Keratinocyte (primary cell): Measurements from ENCODE around the gene AGTRAP. TPM values are rescaled to one million over a fixed set of nuclear protein-coding genes. Genes with fewer than 3 reads are reported as not detected.

Source experiments
- DNase-seq: peaks from one replicate; pipeline ENCODE4 v3.0.0-alpha.2; 2011; ENCODE audit warnings: low read depth, missing footprints, low spot score
- FAIRE-seq: peaks from 2 replicates; lab custom pipeline; 2011; peaks lifted over from hg19 to GRCh38; lab: Jason Lieb, UNC
- H2AFZ ChIP-seq: 2 replicates; pipeline ENCODE4 v1.6.0; 2012; ENCODE audit warnings: low read length, control low read depth, inconsistent platforms; ENCODE audit not compliant: control insufficient read depth
- H3K27ac ChIP-seq: 2 replicates; pipeline ENCODE4 v1.5.1; 2011; ENCODE audit warnings: low read length; ENCODE audit not compliant: control insufficient read depth, insufficient read depth
- H3K27me3 ChIP-seq: 3 replicates; pipeline ENCODE4 v1.6.0; 2011; ENCODE audit warnings: low read length; ENCODE audit not compliant: control insufficient read depth, insufficient read depth; ENCODE audit errors: extremely low read depth
- H3K36me3 ChIP-seq, 2 experiments: 2 replicates in 1 of 2; 3 replicates in 1 of 2; pipeline ENCODE4 v1.5.1; 2011; ENCODE audit warnings: low read length in 2 of 2, mild to moderate bottlenecking in 1 of 2; ENCODE audit not compliant: control insufficient read depth in 2 of 2, insufficient read depth in 2 of 2; ENCODE audit errors: extremely low read depth in 1 of 2
- H3K4me1 ChIP-seq: 3 replicates; pipeline ENCODE4 v1.5.1; 2011; ENCODE audit warnings: low read length; ENCODE audit not compliant: control insufficient read depth, insufficient read depth; ENCODE audit errors: extremely low read depth
- H3K4me2 ChIP-seq: 3 replicates; pipeline ENCODE4 v1.6.0; 2011; ENCODE audit warnings: low read depth, low read length; ENCODE audit not compliant: control insufficient read depth, insufficient read depth; ENCODE audit errors: extremely low read depth
- H3K4me3 ChIP-seq, 3 experiments: fragments of 200-600 bp in 1 of 3; sonication (generic) in 1 of 3; 2 replicates in 2 of 3; 3 replicates in 1 of 3; pipeline ENCODE4 v1.5.1; 2011 to 2016; ENCODE audit warnings: low read length in 3 of 3, mild to moderate bottlenecking in 3 of 3, control low read depth in 2 of 3, inconsistent platforms in 1 of 3, low read depth in 1 of 3, mixed read lengths in 1 of 3, mixed run types in 1 of 3, moderate library complexity in 1 of 3; ENCODE audit not compliant: control insufficient read depth in 2 of 3, insufficient read depth in 2 of 3; ENCODE audit errors: extremely low read depth in 1 of 3
- H3K79me2 ChIP-seq: 2 replicates; pipeline ENCODE4 v1.6.0; 2012; ENCODE audit warnings: low read length; ENCODE audit not compliant: control insufficient read depth, insufficient read depth
- H3K9ac ChIP-seq: 3 replicates; pipeline ENCODE4 v1.6.0; 2011; ENCODE audit warnings: low read length; ENCODE audit not compliant: control insufficient read depth, insufficient read depth; ENCODE audit errors: extremely low read depth
- H3K9me1 ChIP-seq: 3 replicates; pipeline ENCODE4 v1.6.0; 2011; ENCODE audit warnings: low read length; ENCODE audit not compliant: control insufficient read depth, insufficient read depth; ENCODE audit errors: extremely low read depth
- H3K9me3 ChIP-seq: 2 replicates; pipeline ENCODE4 v1.5.1; 2012; ENCODE audit warnings: low read depth, low read length; ENCODE audit not compliant: control insufficient read depth
- H4K20me1 ChIP-seq: 3 replicates; pipeline ENCODE4 v1.6.0; 2011; ENCODE audit warnings: low read length; ENCODE audit not compliant: control insufficient read depth, insufficient read depth; ENCODE audit errors: extremely low read depth
- EZH2 ChIP-seq: IDR thresholded peaks from one replicate; pipeline ENCODE4 v1.6.1; 2012; ENCODE audit warnings: inconsistent platforms, mild to moderate bottlenecking, low read length, moderate library complexity
- dilution Hi-C: fragments of 300-500 bp; cut with MboI; formaldehyde crosslinking; loops from one replicate; pipeline ENCODE4 v1.7.0; 2020; ENCODE audit warnings: low sequenced_read_pairs; ENCODE audit not compliant: extremely low pct_ligation_motif_present
- polyA plus RNA-seq, 5 experiments: library from polyadenylated mRNA; depleted of rRNA in 3 of 5; stranded (reverse) in 3 of 5; stranded (forward) in 1 of 5; unstranded in 1 of 5; fragments of >200 nt; gene quantifications; 1 replicate in 1 of 5; 2 replicates in 3 of 5; 3 replicates in 1 of 5; pipeline versions ENCODE4 v1.2.1 to v1.2.3, GENCODE V29; 2011 to 2012; ENCODE audit warnings: missing spikeins in 2 of 5, low read depth in 1 of 5, low replicate concordance in 1 of 5
- TF ChIP-seq, protein P1 (sequence below), 3 experiments: IDR thresholded peaks in 1 of 3; conservative IDR thresholded peaks in 1 of 3; optimal IDR thresholded peaks in 1 of 3; 2 replicates in 2 of 3; 3 replicates in 1 of 3; pipeline versions ENCODE3 to v1.5.1; 2011; ENCODE audit warnings: low read length in 3 of 3, mild to moderate bottlenecking in 3 of 3, moderate library complexity in 2 of 3, control low read depth in 1 of 3, inconsistent platforms in 1 of 3; ENCODE audit not compliant: insufficient read depth in 2 of 3; ENCODE audit errors: extremely low read depth in 1 of 3

The AGTRAP gene
- polyA plus RNA-seq, 1 donor (not counting 4 experiments of a cell fraction or from before 2014, with no cell fraction given): 36.7 TPM

DNA sequence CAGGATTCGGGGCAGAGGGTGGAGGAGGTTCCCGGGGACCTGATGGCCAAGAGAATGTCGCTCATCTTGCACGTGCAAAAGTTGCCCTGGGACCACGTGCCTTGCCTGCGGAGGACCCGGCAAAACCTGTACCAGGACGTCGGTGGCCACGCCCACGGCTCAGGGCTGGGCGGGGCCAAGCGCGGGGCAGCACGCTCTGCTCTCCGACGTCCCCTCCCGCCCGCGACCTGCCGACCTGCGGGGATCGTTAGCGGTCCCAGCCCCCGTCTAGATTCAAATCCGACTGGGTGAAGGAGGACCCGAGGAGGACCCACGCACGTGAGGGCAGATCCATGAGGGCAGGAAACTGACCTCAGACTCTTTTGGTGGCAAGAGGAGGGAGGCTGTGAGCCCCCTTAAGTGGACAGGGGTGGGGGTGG, 26.1 kb downstream of the AGTRAP start, which contains the start of gene C1orf167:
TSS of gene C1orf167 (plus strand) at position 206 of the 419 bp plus-strand sequence. CDS start 2,208 bp downstream, outside the sequence.
- Histone ChIP-seq H3K36me3 (no peaks in the 10 kb centered on the region), H3K9ac (no peak within 1 kb of the TSS), H3K9me1 (no peaks in the 10 kb centered on the region), H3K79me2 (no peaks in the 10 kb centered on the region), H3K4me1 (no peaks in the 10 kb centered on the region), H3K27ac (no peak within 1 kb of the TSS), H3K27me3 (peaks cover 9% of the 10 kb centered on the region), H2AFZ (no peak within 1 kb of the TSS), H3K4me3 (no peak within 1 kb of the TSS), H3K9me3 (no peaks in the 10 kb centered on the region), H4K20me1 (no peaks in the 10 kb centered on the region), H3K4me2 (no peak within 1 kb of the TSS)
- FAIRE-seq (no peak), DNase-seq (no peak)
- dilution Hi-C loops: no loop called here
- no peak for TF ChIP-seq EZH2
- TF ChIP-seq, protein P1, sequence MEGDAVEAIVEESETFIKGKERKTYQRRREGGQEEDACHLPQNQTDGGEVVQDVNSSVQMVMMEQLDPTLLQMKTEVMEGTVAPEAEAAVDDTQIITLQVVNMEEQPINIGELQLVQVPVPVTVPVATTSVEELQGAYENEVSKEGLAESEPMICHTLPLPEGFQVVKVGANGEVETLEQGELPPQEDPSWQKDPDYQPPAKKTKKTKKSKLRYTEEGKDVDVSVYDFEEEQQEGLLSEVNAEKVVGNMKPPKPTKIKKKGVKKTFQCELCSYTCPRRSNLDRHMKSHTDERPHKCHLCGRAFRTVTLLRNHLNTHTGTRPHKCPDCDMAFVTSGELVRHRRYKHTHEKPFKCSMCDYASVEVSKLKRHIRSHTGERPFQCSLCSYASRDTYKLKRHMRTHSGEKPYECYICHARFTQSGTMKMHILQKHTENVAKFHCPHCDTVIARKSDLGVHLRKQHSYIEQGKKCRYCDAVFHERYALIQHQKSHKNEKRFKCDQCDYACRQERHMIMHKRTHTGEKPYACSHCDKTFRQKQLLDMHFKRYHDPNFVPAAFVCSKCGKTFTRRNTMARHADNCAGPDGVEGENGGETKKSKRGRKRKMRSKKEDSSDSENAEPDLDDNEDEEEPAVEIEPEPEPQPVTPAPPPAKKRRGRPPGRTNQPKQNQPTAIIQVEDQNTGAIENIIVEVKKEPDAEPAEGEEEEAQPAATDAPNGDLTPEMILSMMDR (optimal IDR thresholded peaks at IDR 0.05 in 1 of 3, IDR thresholded peaks at IDR 0.05 in 1 of 3, conservative IDR thresholded peaks at IDR 0.05 in 1 of 3; ENCODE audit: extremely low read depth in 1 of 3, insufficient read depth in 2 of 3, low read length in 3 of 3): no peak

DNA sequence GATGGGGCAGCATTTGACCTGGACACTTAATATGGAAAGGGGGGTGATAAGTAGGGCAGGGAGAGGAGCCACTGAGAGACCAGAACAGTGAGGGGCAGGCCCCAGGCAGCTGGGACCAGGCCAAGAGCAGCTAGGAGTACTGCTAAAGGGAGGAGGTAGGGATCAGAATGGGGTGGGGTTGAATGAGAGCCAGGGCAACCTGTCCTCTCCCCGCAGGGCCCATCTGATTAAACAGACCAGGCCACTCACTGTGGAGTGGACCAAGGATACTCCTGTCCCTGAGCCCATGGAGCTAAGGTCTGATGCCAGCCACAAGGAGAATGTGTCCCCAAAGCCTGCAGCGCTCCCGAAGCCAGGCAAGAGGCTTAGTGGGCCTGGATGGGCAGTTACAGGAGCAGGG, 28.2 kb downstream of the AGTRAP start:
- H3K4me2 ChIP-seq: no peak overlapping the region
- H2AFZ ChIP-seq: no peak overlapping the region
- no peaks in the 10 kb centered on the region for H4K20me1 ChIP-seq
- dilution Hi-C loops: no loop called here
- no peaks in the 10 kb centered on the region for H3K9me1 ChIP-seq
- H3K36me3 ChIP-seq: no peaks in the 10 kb centered on the region
- H3K79me2 ChIP-seq: no peaks in the 10 kb centered on the region
- H3K27me3 ChIP-seq: peaks cover 14% of the 10 kb centered on the region
- H3K9ac ChIP-seq: no peak overlapping the region
- H3K27ac ChIP-seq: no peak overlapping the region
- no peak for DNase-seq
- FAIRE-seq: no peak
- TF ChIP-seq, protein P1 (optimal IDR thresholded peaks at IDR 0.05 in 1 of 3, IDR thresholded peaks at IDR 0.05 in 1 of 3, conservative IDR thresholded peaks at IDR 0.05 in 1 of 3; ENCODE audit: extremely low read depth in 1 of 3, insufficient read depth in 2 of 3, low read length in 3 of 3): no peak
- no peak for TF ChIP-seq EZH2
- no peak overlapping the region for H3K4me3 ChIP-seq
- no peaks in the 10 kb centered on the region for H3K9me3 ChIP-seq
- H3K4me1 ChIP-seq: no peaks in the 10 kb centered on the region
